ENCODE results near the gene DDX1. TPM values are rescaled to one million over a fixed set of nuclear protein-coding genes. Genes with fewer than 3 reads are reported as not detected.
"Not testable (repeated sequence)": the region's sequence is repeated elsewhere in the genome, so short reads cannot be mapped to it uniquely, and the experiment has no call there.

DDX1 gene
- polyA plus RNA-seq, 3 donors: 14.1 to 35.4 (median 30.1) TPM

DNA sequence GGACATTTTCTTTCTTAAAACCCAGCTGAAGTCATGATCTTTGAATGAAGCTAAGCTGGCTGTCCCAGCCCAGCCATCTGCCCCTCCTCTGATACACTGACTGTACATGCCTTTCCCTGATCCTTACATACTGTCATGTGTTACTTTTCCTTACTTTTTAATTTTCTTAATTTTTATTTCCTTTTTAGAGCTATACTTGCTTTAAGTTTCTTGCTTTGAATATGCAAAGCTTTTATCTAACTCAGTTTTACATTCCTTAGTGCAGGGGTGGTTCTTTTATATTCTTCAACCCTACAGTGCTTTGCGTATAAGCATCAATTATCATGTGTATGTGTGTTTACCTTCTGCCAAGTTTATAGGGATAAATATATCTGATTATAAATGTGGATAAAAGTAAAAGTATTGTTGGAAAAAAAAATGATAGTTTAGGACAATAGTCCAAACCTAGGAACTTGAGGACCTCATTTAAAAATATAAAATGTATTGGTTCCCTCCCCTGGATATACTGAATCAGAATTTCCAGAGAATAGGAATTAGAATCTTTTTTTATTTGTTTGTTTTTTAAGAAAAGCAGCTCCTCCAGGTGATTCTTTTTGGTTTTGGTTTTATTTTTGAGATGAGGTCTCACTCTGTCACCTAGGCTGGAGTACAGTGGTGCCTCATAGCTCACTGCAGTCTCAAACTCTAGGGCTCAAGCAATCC, 17.8 kb downstream of the DDX1 start:
- DNase-seq: no peak
- Mint-ChIP-seq H3K4me1 (no peaks in the 10 kb centered on the region), H3K9me3 (no peaks in the 10 kb centered on the region), H3K4me3 (no peak overlapping the region), H3K27me3 (ENCODE audit: low read depth in 3 of 3) (no peaks in the 10 kb centered on the region), H3K27ac (no peak overlapping the region), H3K36me3 (peaks cover 56 to 85% of the 10 kb centered on the region in 2 donors)
- no peaks in the 10 kb centered on the region for H3K27me3 ChIP-seq (ENCODE audit: control insufficient read depth in 2 of 2, insufficient read depth in 2 of 2, low read length in 2 of 2)
- H4K20me1 ChIP-seq (ENCODE audit: insufficient read depth, low read length): no peaks in the 10 kb centered on the region
- intact Hi-C loops (cut with micrococcal nuclease): no loop called here
- H3K27ac ChIP-seq (ENCODE audit: low read depth in 1 of 2, low read length in 2 of 2): no peak overlapping the region
- H3K9ac ChIP-seq (ENCODE audit: insufficient read depth, low read length, poor library complexity, severe bottlenecking): no peak overlapping the region
- H3K4me1 ChIP-seq (ENCODE audit: control insufficient read depth in 1 of 2, insufficient read depth in 2 of 2, low read length in 2 of 2): no peaks in the 10 kb centered on the region
- no peak overlapping the region for H2AFZ ChIP-seq (ENCODE audit: insufficient read depth, low read depth, low read length, poor library complexity, severe bottlenecking)
- H3K9me3 ChIP-seq (replicated peaks in 1 of 2; ENCODE audit: control insufficient read depth in 1 of 2, insufficient read depth in 1 of 2, low read length in 2 of 2): no peaks in the 10 kb centered on the region
- no peak overlapping the region for H3K4me3 ChIP-seq (replicated peaks in 1 of 3; ENCODE audit: low read depth in 2 of 3, low read length in 3 of 3)
- H3K36me3 ChIP-seq (replicated peaks in 1 of 2; ENCODE audit: control insufficient read depth in 1 of 2, insufficient read depth in 2 of 2, low read length in 2 of 2): peaks cover 73 to 76% of the 10 kb centered on the region in 2 donors
- H3K4me2 ChIP-seq (replicated peaks; ENCODE audit: extremely low read depth, low read length, poor library complexity, severe bottlenecking): no peak overlapping the region
- no CpG with 5 or more reads among the region's 1 CpG for WGBS (ENCODE audit: insufficient coverage)
- TF ChIP-seq, protein P1, sequence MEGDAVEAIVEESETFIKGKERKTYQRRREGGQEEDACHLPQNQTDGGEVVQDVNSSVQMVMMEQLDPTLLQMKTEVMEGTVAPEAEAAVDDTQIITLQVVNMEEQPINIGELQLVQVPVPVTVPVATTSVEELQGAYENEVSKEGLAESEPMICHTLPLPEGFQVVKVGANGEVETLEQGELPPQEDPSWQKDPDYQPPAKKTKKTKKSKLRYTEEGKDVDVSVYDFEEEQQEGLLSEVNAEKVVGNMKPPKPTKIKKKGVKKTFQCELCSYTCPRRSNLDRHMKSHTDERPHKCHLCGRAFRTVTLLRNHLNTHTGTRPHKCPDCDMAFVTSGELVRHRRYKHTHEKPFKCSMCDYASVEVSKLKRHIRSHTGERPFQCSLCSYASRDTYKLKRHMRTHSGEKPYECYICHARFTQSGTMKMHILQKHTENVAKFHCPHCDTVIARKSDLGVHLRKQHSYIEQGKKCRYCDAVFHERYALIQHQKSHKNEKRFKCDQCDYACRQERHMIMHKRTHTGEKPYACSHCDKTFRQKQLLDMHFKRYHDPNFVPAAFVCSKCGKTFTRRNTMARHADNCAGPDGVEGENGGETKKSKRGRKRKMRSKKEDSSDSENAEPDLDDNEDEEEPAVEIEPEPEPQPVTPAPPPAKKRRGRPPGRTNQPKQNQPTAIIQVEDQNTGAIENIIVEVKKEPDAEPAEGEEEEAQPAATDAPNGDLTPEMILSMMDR (IDR thresholded peaks at IDR 0.05): no peak
- no peaks in the 10 kb centered on the region for H3K79me2 ChIP-seq (ENCODE audit: insufficient read depth, low read length)

DNA sequence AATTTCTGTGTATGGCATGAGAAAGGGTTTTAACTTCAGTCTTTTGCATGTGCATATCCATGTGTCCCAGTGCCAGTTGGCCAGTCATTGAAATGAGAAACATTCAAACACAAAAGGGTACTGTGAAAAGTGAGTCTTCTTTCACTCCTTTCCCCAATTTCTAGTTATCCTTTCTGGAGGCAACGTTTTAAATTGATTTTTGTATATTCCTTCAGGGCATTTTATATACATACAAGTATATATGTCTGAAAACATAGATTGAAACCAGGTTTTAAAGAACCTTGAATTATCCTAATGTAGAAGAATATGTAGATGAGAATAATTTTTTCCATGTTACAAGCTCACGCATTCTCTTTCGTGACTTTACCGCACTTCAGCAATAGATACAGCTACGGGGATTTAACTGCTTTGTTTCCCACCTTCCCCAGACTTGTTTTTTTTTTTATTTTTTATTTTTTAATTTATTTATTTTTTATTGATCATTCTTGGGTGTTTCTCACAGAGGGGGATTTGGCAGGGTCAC, 18.8 kb downstream of the DDX1 start:
- no peak overlapping the region for H3K9ac ChIP-seq (ENCODE audit: insufficient read depth, low read length, poor library complexity, severe bottlenecking)
- Mint-ChIP-seq H3K27ac (no peak overlapping the region), H3K4me3 (no peak overlapping the region), H3K27me3 (ENCODE audit: low read depth in 3 of 3) (no peaks in the 10 kb centered on the region), H3K4me1 (no peaks in the 10 kb centered on the region), H3K36me3 (peaks cover 55 to 79% of the 10 kb centered on the region in 2 donors), H3K9me3 (no peaks in the 10 kb centered on the region)
- H3K4me2 ChIP-seq (replicated peaks; ENCODE audit: extremely low read depth, low read length, poor library complexity, severe bottlenecking): no peak overlapping the region
- intact Hi-C loops (cut with micrococcal nuclease): no loop called here
- no peaks in the 10 kb centered on the region for H3K27me3 ChIP-seq (ENCODE audit: control insufficient read depth in 2 of 2, insufficient read depth in 2 of 2, low read length in 2 of 2)
- H2AFZ ChIP-seq (ENCODE audit: insufficient read depth, low read depth, low read length, poor library complexity, severe bottlenecking): no peak overlapping the region
- DNase-seq: no peak
- TF ChIP-seq, protein P1 (IDR thresholded peaks at IDR 0.05): no peak
- WGBS (ENCODE audit: insufficient coverage): no CpG with 5 or more reads among the region's 5 CpGs
- H3K79me2 ChIP-seq (ENCODE audit: insufficient read depth, low read length): no peaks in the 10 kb centered on the region
- no peaks in the 10 kb centered on the region for H3K4me1 ChIP-seq (ENCODE audit: control insufficient read depth in 1 of 2, insufficient read depth in 2 of 2, low read length in 2 of 2)
- no peak overlapping the region for H3K27ac ChIP-seq (ENCODE audit: low read depth in 1 of 2, low read length in 2 of 2)
- H3K4me3 ChIP-seq (replicated peaks in 1 of 3; ENCODE audit: low read depth in 2 of 3, low read length in 3 of 3): no peak overlapping the region
- peaks cover 71 to 76% of the 10 kb centered on the region in 2 donors for H3K36me3 ChIP-seq (replicated peaks in 1 of 2; ENCODE audit: control insufficient read depth in 1 of 2, insufficient read depth in 2 of 2, low read length in 2 of 2)
- no peaks in the 10 kb centered on the region for H4K20me1 ChIP-seq (ENCODE audit: insufficient read depth, low read length)
- no peaks in the 10 kb centered on the region for H3K9me3 ChIP-seq (replicated peaks in 1 of 2; ENCODE audit: control insufficient read depth in 1 of 2, insufficient read depth in 1 of 2, low read length in 2 of 2)

DNA sequence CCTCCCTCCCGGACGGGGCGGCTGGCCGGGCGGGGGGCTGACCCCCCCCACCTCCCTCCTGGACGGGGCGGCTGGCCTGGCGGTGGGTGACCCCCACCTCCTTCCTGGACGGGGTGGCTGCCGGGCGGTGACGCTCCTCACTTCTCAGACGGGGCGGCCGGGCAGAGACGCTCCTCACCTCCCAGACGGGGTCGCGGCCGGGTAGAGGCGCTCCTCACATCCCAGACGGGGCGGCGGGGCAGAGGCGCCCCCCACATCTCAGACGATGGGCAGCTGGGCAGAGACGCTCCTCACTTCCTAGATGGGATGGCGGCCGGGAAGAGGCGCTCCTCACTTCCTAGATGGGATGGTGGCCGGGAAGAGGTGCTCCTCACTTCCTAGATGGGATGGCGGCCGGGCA, 20.4 kb downstream of the DDX1 start:
- peaks cover 49 to 71% of the 10 kb centered on the region in 2 donors for H3K36me3 Mint-ChIP-seq
- H3K27me3 Mint-ChIP-seq (ENCODE audit: low read depth in 3 of 3); H3K27ac ChIP-seq (ENCODE audit: low read depth in 1 of 2, low read length in 2 of 2); H3K9me3 Mint-ChIP-seq; H3K4me3 ChIP-seq (replicated peaks in 1 of 3; ENCODE audit: low read depth in 2 of 3, low read length in 3 of 3); H3K27me3 ChIP-seq (ENCODE audit: control insufficient read depth in 2 of 2, insufficient read depth in 2 of 2, low read length in 2 of 2); DNase-seq; H3K9me3 ChIP-seq (replicated peaks in 1 of 2; ENCODE audit: control insufficient read depth in 1 of 2, insufficient read depth in 1 of 2, low read length in 2 of 2); H3K79me2 ChIP-seq (ENCODE audit: insufficient read depth, low read length); H3K4me3 Mint-ChIP-seq; H2AFZ ChIP-seq (ENCODE audit: insufficient read depth, low read depth, low read length, poor library complexity, severe bottlenecking); H3K4me1 ChIP-seq (ENCODE audit: control insufficient read depth in 1 of 2, insufficient read depth in 2 of 2, low read length in 2 of 2); H3K4me2 ChIP-seq (replicated peaks; ENCODE audit: extremely low read depth, low read length, poor library complexity, severe bottlenecking); H3K9ac ChIP-seq (ENCODE audit: insufficient read depth, low read length, poor library complexity, severe bottlenecking); intact Hi-C loops (cut with micrococcal nuclease); H4K20me1 ChIP-seq (ENCODE audit: insufficient read depth, low read length); H3K27ac Mint-ChIP-seq; H3K4me1 Mint-ChIP-seq: not testable (repeated sequence)
- no CpG with 5 or more reads among the region's 33 CpGs for WGBS (ENCODE audit: insufficient coverage)
- H3K36me3 ChIP-seq (replicated peaks in 1 of 2; ENCODE audit: control insufficient read depth in 1 of 2, insufficient read depth in 2 of 2, low read length in 2 of 2): peaks cover 65 to 75% of the 10 kb centered on the region in 2 donors
